Mesenchymal stem cell (in vitro differentiated cells and primary cell): ENCODE measurements around the gene SCN2B.

ENCODE experiments used
- DNase-seq: peaks from one replicate; pipeline ENCODE4 v3.0.0-alpha.2; 2013
- H2AFZ ChIP-seq: one replicate; pipeline ENCODE4 v1.6.1; 2013; ENCODE audit warnings: low read depth, mild to moderate bottlenecking, control low read depth, inconsistent platforms, low read length, moderate library complexity
- H2AK5ac ChIP-seq: 2 replicates; pipeline ENCODE4 v1.6.1; 2013; ENCODE audit warnings: low read length, moderate library complexity, mild to moderate bottlenecking, inconsistent platforms; ENCODE audit not compliant: severe bottlenecking
- H2BK120ac ChIP-seq: one replicate; pipeline ENCODE4 v1.6.1; 2013; ENCODE audit warnings: low read depth, mild to moderate bottlenecking, inconsistent platforms, low read length, moderate library complexity
- H2BK12ac ChIP-seq, 2 experiments: one replicate each; pipeline ENCODE4 v1.6.1; 2013; ENCODE audit warnings: inconsistent platforms in 2 of 2, low read length in 2 of 2, mild to moderate bottlenecking in 2 of 2, moderate library complexity in 2 of 2, control low read depth in 1 of 2
- H2BK15ac ChIP-seq: one replicate; pipeline ENCODE4 v1.6.1; 2013; ENCODE audit warnings: mild to moderate bottlenecking, low read depth, inconsistent platforms; ENCODE audit not compliant: poor library complexity, severe bottlenecking
- H2BK5ac ChIP-seq: 2 replicates; pipeline ENCODE4 v1.6.1; 2013; ENCODE audit warnings: low read depth, mild to moderate bottlenecking, low read length, control low read depth, inconsistent platforms; ENCODE audit not compliant: poor library complexity, severe bottlenecking
- H3K14ac ChIP-seq, 2 experiments: one replicate each; pipeline ENCODE4 v1.6.1; 2013; ENCODE audit warnings: inconsistent platforms in 2 of 2, low read length in 2 of 2, control low read depth in 1 of 2, mild to moderate bottlenecking in 1 of 2, moderate library complexity in 1 of 2
- H3K18ac ChIP-seq, 2 experiments: one replicate each; pipeline ENCODE4 v1.6.1; 2013; ENCODE audit warnings: inconsistent platforms in 2 of 2, low read length in 2 of 2, control low read depth in 1 of 2, low read depth in 1 of 2, mild to moderate bottlenecking in 1 of 2
- H3K23ac ChIP-seq, 2 experiments: one replicate each; pipeline ENCODE4 v1.6.1; 2013; ENCODE audit warnings: inconsistent platforms in 2 of 2, low read length in 2 of 2, mild to moderate bottlenecking in 2 of 2, moderate library complexity in 2 of 2, control low read depth in 1 of 2
- H3K27ac ChIP-seq: 2 replicates; pipeline ENCODE4 v1.5.1; 2013; ENCODE audit warnings: mild to moderate bottlenecking, moderate library complexity, low read length, control low read depth, inconsistent platforms; ENCODE audit not compliant: poor library complexity, severe bottlenecking
- H3K27me3 ChIP-seq, 2 experiments: 2 replicates each; pipeline versions ENCODE4 v1.6.1 to v1.7.0; 2013; ENCODE audit warnings: low read length in 2 of 2, mild to moderate bottlenecking in 2 of 2, moderate library complexity in 2 of 2, control low read depth in 1 of 2, inconsistent platforms in 1 of 2; ENCODE audit not compliant: control insufficient read depth in 1 of 2, insufficient read depth in 1 of 2
- H3K36me3 ChIP-seq, 2 experiments: 2 replicates each; pipeline versions ENCODE4 v1.6.1 to v1.7.0; 2013; ENCODE audit warnings: low read length in 2 of 2, control low read depth in 1 of 2, inconsistent platforms in 1 of 2, low read depth in 1 of 2, mild to moderate bottlenecking in 1 of 2; ENCODE audit not compliant: insufficient read depth in 2 of 2, control insufficient read depth in 1 of 2
- H3K4ac ChIP-seq, 2 experiments: one replicate each; pipeline ENCODE4 v1.6.1; 2013; ENCODE audit warnings: inconsistent platforms in 2 of 2, low read length in 2 of 2, mild to moderate bottlenecking in 2 of 2, moderate library complexity in 2 of 2, control low read depth in 1 of 2, low read depth in 1 of 2
- H3K4me1 ChIP-seq: 2 replicates; pipeline ENCODE4 v1.6.1; 2013; ENCODE audit warnings: low read depth, low read length, control low read depth; ENCODE audit not compliant: control insufficient read depth, insufficient read depth
- H3K4me2 ChIP-seq: 2 replicates; pipeline ENCODE4 v1.6.1; 2013; ENCODE audit warnings: low read length, mild to moderate bottlenecking, inconsistent platforms; ENCODE audit not compliant: poor library complexity, severe bottlenecking
- H3K4me3 ChIP-seq, 2 experiments: 2 replicates each; pipeline versions ENCODE4 v1.5.1 to v1.7.0; 2013; ENCODE audit warnings: low read length in 2 of 2, mild to moderate bottlenecking in 2 of 2, control low read depth in 1 of 2, low read depth in 1 of 2; ENCODE audit not compliant: insufficient read depth in 1 of 2
- H3K79me1 ChIP-seq: replicated peaks from 2 replicates; pipeline ENCODE4 v1.6.1; 2013; ENCODE audit warnings: mild to moderate bottlenecking, control low read depth, low read length, inconsistent platforms; ENCODE audit not compliant: poor library complexity, severe bottlenecking
- H3K9ac ChIP-seq: 2 replicates; pipeline ENCODE4 v1.7.0; 2013; ENCODE audit warnings: mild to moderate bottlenecking, low read length, moderate library complexity
- H3K9me3 ChIP-seq: 2 replicates; pipeline ENCODE4 v1.7.0; 2013; ENCODE audit warnings: mild to moderate bottlenecking, low read length; ENCODE audit not compliant: control insufficient read depth
- H4K8ac ChIP-seq: one replicate; pipeline ENCODE4 v1.6.1; 2013; ENCODE audit warnings: inconsistent platforms, mild to moderate bottlenecking, low read length, moderate library complexity
- H4K91ac ChIP-seq: one replicate; pipeline ENCODE4 v1.6.1; 2013; ENCODE audit warnings: mild to moderate bottlenecking, low read length, inconsistent platforms
- WGBS: methylation state at CpG from one replicate; pipeline ENCODE4 v1.1.7; 2013; ENCODE audit warnings: mixed read lengths; 5-methylcytosine and 5-hydroxymethylcytosine counted together

Gene SCN2B

DNA sequence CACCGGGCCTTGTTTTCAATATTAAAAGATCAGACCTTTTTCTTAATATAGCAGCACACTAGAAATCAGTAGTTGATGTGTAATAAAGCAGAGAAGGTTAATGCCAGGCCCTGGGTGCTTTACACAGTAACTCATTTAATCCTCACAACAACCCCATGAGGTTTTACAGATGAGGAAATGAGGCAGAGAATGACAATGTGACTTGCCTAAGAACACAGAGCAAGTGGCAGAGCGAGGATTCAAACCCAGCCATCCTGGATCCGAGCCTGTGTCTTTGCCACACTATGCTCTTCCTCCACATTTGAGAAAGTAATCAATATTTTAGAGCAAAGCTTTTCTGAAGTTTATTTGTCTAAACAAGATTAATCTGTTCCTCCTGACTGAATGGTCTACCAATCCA, 41.1 kb upstream of the SCN2B start:
- H2BK5ac ChIP-seq: no peak overlapping the region
- H3K9me3 ChIP-seq: no peaks in the 10 kb centered on the region
- no peak overlapping the region for H3K18ac ChIP-seq
- H3K23ac ChIP-seq: no peak overlapping the region
- H3K27me3 ChIP-seq: peaks cover 56 to 78% of the 10 kb centered on the region in 2 experiments
- no peak overlapping the region for H2BK15ac ChIP-seq
- H3K9ac ChIP-seq: no peak overlapping the region
- no peak overlapping the region for H2AK5ac ChIP-seq
- no peaks in the 10 kb centered on the region for H3K4me1 ChIP-seq
- H3K4me2 ChIP-seq: no peak overlapping the region
- H2BK12ac ChIP-seq: no peak overlapping the region
- no peak overlapping the region for H3K27ac ChIP-seq
- no peaks in the 10 kb centered on the region for H3K36me3 ChIP-seq
- no CpG with 5 or more reads among the region's 3 CpGs for WGBS
- no peak overlapping the region for H2BK120ac ChIP-seq
- no peak overlapping the region for H3K14ac ChIP-seq
- no peak overlapping the region for H4K8ac ChIP-seq
- no peaks in the 10 kb centered on the region for H3K79me1 ChIP-seq
- no peak overlapping the region for H3K4ac ChIP-seq
- H2AFZ ChIP-seq: no peak overlapping the region
- H3K4me3 ChIP-seq: no peak overlapping the region
- no peak overlapping the region for H4K91ac ChIP-seq
- DNase-seq: no peak

DNA sequence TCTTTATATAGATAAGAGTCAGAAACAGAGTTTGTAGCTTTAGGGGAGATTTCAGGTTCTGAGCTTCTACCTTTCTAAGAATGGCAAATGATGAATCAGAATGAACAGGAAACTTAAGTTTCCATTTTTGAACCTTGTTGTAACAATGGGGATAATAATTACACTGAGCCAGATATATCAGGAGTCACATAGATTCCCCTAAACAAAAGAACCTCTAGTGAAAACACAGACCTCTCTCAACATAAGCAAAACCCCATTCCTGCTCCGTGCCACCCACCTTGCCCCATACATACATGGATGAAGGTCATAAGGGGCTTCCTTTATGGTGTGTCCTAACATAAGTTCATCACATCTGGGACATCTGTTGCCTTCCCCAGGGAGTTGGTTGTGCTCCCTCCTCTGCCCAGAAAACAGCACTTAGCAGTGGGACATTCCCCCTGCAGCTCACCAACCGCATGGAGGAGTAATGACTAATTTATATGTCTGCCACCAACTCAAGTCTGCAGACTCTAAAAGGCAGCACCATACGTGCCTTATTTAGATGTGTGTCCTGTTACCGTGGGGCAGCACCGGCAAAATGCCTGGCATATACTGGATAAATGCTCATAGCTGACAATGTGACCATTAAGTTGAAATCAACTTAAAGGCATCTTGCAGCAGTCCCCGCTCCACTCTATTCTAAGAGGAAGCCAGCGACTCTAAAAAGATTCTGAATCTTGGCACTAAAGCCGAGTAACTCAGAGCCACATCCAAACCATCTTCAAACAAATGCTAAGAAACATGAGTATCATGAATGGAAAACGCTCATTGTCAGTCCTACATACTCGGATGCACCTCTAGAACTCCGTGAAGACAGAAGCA, 40.4 kb upstream of the SCN2B start:
- Histone ChIP-seq H3K23ac (no peak overlapping the region), H3K18ac (no peak overlapping the region), H3K9ac (no peak overlapping the region), H3K4me2 (no peak overlapping the region), H3K27me3 (peaks cover 62 to 84% of the 10 kb centered on the region in 2 experiments), H3K36me3 (no peaks in the 10 kb centered on the region), H2AK5ac (no peak overlapping the region), H3K79me1 (no peaks in the 10 kb centered on the region), H4K8ac (no peak overlapping the region), H2BK15ac (no peak overlapping the region), H4K91ac (no peak overlapping the region), H3K9me3 (no peaks in the 10 kb centered on the region), H3K4ac (no peak overlapping the region), H2AFZ (no peak overlapping the region), H2BK120ac (no peak overlapping the region), H3K14ac (no peak overlapping the region), H2BK5ac (no peak overlapping the region), H3K4me3 (no peak overlapping the region), H3K4me1 (no peaks in the 10 kb centered on the region), H2BK12ac (no peak overlapping the region), H3K27ac (no peak overlapping the region)
- 82% methylated on average over 11 of the region's 11 CpGs for WGBS
- no peak for DNase-seq

GRCh38 chr11:118215765-118216164, 39.3 kb upstream of the SCN2B start:
- Histone ChIP-seq H4K8ac (no peak overlapping the region), H4K91ac (no peak overlapping the region), H3K9me3 (no peaks in the 10 kb centered on the region), H2BK120ac (no peak overlapping the region), H2AK5ac (no peak overlapping the region), H3K14ac (no peak overlapping the region), H2BK5ac (no peak overlapping the region), H2BK12ac (no peak overlapping the region), H3K4me3 (no peak overlapping the region), H3K79me1 (no peaks in the 10 kb centered on the region), H2AFZ (no peak overlapping the region), H3K27ac (no peak overlapping the region), H2BK15ac (no peak overlapping the region), H3K4me2 (no peak overlapping the region), H3K18ac (no peak overlapping the region), H3K27me3 (peaks cover 65 to 84% of the 10 kb centered on the region in 2 experiments), H3K4ac (no peak overlapping the region), H3K9ac (no peak overlapping the region), H3K4me1 (no peaks in the 10 kb centered on the region), H3K36me3 (no peaks in the 10 kb centered on the region), H3K23ac (no peak overlapping the region)
- 90% methylated on average over 7 of the region's 7 CpGs for WGBS
- no peak for DNase-seq

DNA sequence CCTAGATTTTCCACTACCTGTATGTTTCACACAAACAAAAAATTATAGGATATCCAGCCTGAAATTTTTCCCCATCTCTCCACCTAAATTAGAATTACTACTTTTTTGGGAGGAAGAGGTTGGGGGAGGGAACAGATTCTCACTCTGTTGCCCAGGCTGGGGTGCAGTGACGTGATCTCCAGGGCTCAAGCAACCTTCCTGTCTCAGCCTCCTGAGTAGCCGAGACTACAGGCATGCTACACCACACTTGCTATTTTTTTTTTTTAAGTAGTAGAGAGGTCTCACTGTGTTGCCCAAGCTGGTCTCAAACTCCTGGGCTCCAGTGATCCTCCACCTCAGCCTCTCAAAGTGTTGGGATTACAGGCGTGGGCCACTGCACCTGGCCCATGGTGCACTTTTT, 38.8 kb upstream of the SCN2B start:
- no peak overlapping the region for H3K4me3 ChIP-seq
- H2BK5ac ChIP-seq: no peak overlapping the region
- no peak overlapping the region for H3K14ac ChIP-seq
- H3K4me2 ChIP-seq: no peak overlapping the region
- H3K18ac ChIP-seq: no peak overlapping the region
- no peak overlapping the region for H3K27ac ChIP-seq
- H4K91ac ChIP-seq: no peak overlapping the region
- H3K4me1 ChIP-seq: no peaks in the 10 kb centered on the region
- no peak overlapping the region for H2BK12ac ChIP-seq
- no peak overlapping the region for H4K8ac ChIP-seq
- no peak overlapping the region for H2AFZ ChIP-seq
- H2BK15ac ChIP-seq: no peak overlapping the region
- H3K4ac ChIP-seq: no peak overlapping the region
- H3K27me3 ChIP-seq: peaks cover 65 to 84% of the 10 kb centered on the region in 2 experiments
- no peak overlapping the region for H2AK5ac ChIP-seq
- H2BK120ac ChIP-seq: no peak overlapping the region
- WGBS: 93% methylated on average over 2 of the region's 3 CpGs
- no peak overlapping the region for H3K9ac ChIP-seq
- no peaks in the 10 kb centered on the region for H3K9me3 ChIP-seq
- no peak for DNase-seq
- H3K79me1 ChIP-seq: no peaks in the 10 kb centered on the region
- no peaks in the 10 kb centered on the region for H3K36me3 ChIP-seq
- no peak overlapping the region for H3K23ac ChIP-seq
